GM10847 (cell line): Measurements from ENCODE around the gene IKZF1.

ENCODE experiments used
- POLR2A ChIP-seq: IDR thresholded peaks from 2 replicates; pipeline ENCODE4 v1.6.1; 2011; ENCODE audit not compliant: insufficient read length; ENCODE audit errors: extremely low read depth

IKZF1 gene

GRCh38 chr7:50409856-50410745 is 105.6 kb downstream of the IKZF1 start:
- TF ChIP-seq POLR2A, result no peak

- TF ChIP-seq POLR2A, result no peak
Measured at GRCh38 chr7:50411332-50411731, 106.8 kb downstream of the IKZF1 start.

DNA sequence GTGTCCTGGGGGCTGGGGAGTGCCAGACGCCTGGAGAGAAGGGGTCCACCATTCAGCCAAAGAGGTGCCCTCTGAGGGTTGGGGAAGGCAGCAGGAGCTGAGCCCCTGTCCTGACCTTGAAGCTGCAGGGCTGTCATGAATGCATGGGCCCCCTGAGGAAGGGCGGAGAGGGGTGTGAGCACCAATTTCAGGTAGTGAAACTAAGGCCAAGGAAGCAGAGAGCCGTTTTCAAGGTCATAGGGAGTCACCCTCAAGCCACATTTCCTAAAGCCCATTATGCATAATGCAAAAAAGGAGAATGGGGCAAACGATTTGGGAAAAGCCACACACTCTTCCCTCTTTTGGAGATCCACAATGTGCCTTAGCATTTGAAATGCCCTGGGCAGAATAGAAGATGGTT is 108.5 kb downstream of the IKZF1 start:
- TF ChIP-seq POLR2A, result no peak

DNA sequence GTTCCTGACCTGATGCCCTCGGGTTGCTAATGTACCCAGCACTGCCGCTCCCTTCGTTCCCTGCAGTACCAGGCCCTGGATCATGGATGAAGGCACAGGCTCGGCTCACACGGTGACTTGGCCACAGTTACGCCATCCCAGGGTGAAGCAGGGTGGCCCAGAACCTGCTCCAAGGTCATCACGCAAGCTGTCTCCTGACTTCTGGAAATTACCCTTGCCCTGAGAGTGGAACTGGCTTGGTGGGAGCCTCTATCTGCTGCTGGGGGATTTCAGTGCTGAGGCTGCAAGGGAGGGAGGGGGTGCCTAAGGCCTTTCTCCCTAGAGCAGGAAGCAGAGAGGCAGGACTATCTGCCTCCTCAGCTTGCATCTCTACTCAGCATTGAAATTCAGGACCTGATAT is 109.0 kb downstream of the IKZF1 start:
- TF ChIP-seq POLR2A, result no peak

DNA sequence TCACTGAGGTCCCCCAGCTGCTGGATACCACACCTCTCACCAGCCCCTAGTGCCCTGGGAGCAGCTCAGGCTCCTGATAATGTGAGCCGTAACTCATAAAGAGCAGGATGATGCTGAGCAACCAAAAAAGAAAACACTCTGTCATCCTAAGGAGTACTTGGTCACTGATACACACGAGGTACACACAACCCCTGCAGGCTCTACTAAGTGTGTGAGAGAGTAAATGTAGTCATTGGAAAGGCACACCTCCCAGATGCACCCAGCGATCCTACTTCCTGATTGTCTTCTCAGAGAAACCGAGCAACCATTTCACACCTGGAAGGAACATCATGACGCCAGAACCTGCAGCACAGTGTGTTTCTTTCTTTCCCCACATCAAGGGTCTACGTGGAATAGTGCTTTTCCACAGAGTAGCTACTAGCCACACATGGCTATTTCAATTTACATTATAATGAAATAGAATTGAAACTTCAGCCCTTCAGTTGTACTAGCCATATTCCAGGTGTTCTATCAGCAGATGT is 111.4 kb downstream of the IKZF1 start:
- TF ChIP-seq POLR2A, result no peak

- no peak for TF ChIP-seq POLR2A
Measured at GRCh38 chr7:50416527-50417182, 112.1 kb downstream of the IKZF1 start.

GRCh38 chr7:50418086-50418515 is 113.6 kb downstream of the IKZF1 start:
- TF ChIP-seq POLR2A, result no peak

DNA sequence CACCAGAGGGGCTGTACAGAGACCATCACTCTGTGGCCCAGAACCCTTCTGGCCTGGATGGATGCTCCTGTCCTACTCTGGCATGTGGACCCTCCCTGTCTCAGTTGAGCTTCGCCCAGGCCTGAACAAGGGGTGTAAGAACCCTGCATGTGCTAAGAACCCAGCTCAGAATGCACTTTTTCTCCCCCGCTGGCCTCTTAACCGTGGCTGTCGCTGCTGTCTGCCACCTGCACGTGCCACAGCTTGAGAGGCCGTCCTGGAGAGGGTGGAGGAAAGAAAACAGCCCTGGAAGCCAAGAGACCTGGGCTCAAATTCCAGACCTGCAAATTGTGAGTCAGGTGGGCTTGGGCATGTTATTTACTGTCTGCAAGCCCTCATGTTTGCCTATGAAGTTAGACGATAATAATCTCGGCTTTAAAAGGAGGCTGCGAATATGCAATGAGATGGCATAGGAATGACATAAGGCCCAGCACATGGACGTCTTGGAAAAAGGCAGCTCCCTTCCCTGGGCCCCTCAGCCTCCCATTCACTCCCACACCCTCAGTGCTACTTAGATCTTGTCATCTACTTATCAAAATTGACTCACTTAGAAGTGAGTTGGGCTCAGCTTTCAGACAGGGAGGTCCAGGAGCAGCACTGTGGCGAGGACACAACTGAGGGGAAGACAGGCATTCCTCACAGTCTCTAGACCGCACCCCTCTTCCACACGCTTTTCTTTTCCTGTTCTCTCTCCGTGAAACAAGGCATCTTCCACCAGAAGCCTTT is 114.2 kb downstream of the IKZF1 start:
- TF ChIP-seq POLR2A, result no peak

- TF ChIP-seq POLR2A, result no peak
Measured at GRCh38 chr7:50421043-50421442, 116.5 kb downstream of the IKZF1 start.

DNA sequence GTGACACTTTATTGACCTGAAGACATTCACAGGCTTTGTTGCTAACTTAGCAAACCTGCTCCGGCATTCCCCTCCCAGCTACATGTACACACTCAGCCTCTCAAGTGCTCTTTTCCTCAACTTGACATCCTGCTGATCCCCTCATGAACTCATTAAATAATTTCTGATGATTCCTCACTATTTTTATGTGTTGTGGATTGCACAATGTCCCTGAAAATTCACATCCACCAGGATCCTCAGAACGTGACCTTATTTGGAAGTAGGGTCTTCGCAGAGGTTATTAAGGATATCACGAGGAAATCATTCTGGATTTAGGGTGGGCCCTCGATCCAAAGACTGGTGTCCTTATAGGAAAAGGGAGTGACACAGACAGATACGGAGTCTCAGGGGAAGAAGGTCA is 118.3 kb downstream of the IKZF1 start:
- TF ChIP-seq POLR2A, result no peak

DNA sequence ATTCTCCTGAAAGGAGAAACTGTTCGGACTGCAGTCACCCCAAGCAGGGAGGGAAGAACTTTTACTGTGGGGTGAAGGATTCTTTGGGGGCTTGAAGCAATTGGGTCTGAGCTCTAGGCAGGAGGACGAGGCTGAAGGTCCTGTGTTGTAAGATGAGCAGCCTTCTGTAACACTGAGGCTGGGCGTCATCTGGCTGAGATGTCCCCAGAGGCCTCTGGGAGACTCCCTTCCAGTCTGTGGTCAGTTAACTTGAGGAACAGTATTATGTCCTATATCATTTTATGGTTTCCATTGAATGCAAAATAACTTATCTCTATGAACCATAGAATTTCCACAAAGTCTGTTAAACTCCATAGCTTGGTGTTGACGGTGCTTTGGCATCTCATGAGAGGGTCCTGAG is 119.3 kb downstream of the IKZF1 start:
- no peak for TF ChIP-seq POLR2A

- no peak for TF ChIP-seq POLR2A
Measured at GRCh38 chr7:50425318-50425717, 120.8 kb downstream of the IKZF1 start.

DNA sequence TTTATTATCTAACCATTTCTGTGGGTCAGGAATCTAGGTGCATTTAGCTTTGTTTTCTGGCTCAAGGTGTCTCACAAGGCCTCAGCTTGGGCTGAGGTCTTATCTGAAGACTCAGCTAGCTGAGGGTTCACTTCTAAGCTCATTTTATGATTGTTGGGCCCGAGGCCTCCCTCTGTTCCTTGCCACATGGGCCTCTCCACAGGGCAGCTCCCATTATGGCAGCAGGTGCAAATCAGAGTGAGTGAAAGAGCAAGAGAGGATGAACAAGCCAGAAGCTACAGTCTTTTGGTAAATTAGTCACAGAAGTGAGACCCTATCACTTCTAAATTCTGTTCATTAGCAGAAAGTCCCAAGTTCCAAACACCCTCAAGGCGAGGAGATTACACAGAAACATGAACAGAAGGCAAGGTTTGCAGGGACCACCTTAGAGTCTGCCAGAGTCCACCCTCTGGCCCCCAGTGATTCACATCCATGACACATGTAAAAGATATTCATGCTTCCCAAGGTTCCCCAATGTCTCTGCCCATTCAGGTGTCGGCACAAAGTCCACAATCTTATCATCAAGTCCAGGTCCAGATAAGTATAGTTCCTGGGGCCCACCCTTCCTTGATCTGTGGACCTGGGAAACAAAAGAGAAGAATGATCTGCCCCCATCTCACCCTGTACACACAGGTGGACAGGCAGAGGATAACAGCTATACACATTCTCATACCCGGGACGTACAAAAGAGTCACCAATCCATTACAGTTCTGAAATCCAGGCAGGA is 121.9 kb downstream of the IKZF1 start:
- no peak for TF ChIP-seq POLR2A

- no peak for TF ChIP-seq POLR2A
Measured at GRCh38 chr7:50427518-50427917, 123.0 kb downstream of the IKZF1 start.

GRCh38 chr7:50428911-50429310 is 124.4 kb downstream of the IKZF1 start:
- TF ChIP-seq POLR2A, result no peak

GRCh38 chr7:50431316-50431715 is 126.8 kb downstream of the IKZF1 start:
- no peak for TF ChIP-seq POLR2A
